HepG2 (cell line): ENCODE data around the gene PIK3R1. TPM values are rescaled to one million over a fixed set of nuclear protein-coding genes. Genes with fewer than 3 reads are reported as not detected.

Experiments
- BCL3 ChIP-seq: sonication (generic); formaldehyde crosslinking; IDR thresholded peaks from 2 replicates; pipeline ENCODE4 v1.5.1; 2020; ENCODE audit warnings: mild to moderate bottlenecking, missing genetic modification reagents, moderate library complexity
- CBX2 ChIP-seq, 2 experiments: fragments of 200-600 bp in 1 of 2; sonication (generic); formaldehyde crosslinking in 1 of 2; IDR thresholded peaks; 2 replicates each; pipeline versions ENCODE4 v1.7.0 to v1.8.1; 2018 to 2022; ENCODE audit warnings: low read depth in 2 of 2, low read length in 1 of 2, mild to moderate bottlenecking in 1 of 2, missing genetic modification reagents in 1 of 2
- REPIN1 ChIP-seq: sonication (generic); formaldehyde crosslinking; IDR thresholded peaks from 2 replicates; pipeline ENCODE4 v1.8.0; 2022; ENCODE audit warnings: missing genetic modification reagents, low read depth, mild to moderate bottlenecking, borderline replicate concordance
- SKIL ChIP-seq: sonication (generic); formaldehyde crosslinking; IDR thresholded peaks from 2 replicates; pipeline ENCODE4 v1.8.0; 2022; ENCODE audit warnings: missing genetic modification reagents, mild to moderate bottlenecking, moderate library complexity, borderline replicate concordance
- UBTF ChIP-seq: sonication (generic); formaldehyde crosslinking; IDR thresholded peaks from 2 replicates; pipeline ENCODE4 v1.4.0; 2020; ENCODE audit warnings: mild to moderate bottlenecking, missing genetic modification reagents
- YEATS2 ChIP-seq: sonication (generic); formaldehyde crosslinking; IDR thresholded peaks from 2 replicates; pipeline ENCODE4 v1.4.0; 2020; ENCODE audit warnings: missing genetic modification reagents, borderline replicate concordance
- ZBTB40 ChIP-seq, 2 experiments: fragments of 450-650 bp in 1 of 2; sonication (generic) in 1 of 2; formaldehyde crosslinking in 1 of 2; IDR thresholded peaks; 2 replicates each; pipeline versions ENCODE4 v1.6.1 to v1.8.0; 2016 to 2022; ENCODE audit warnings: antibody characterized with exemption in 1 of 2, mild to moderate bottlenecking in 1 of 2, missing genetic modification reagents in 1 of 2
- ZNF710 ChIP-seq: sonication (generic); formaldehyde crosslinking; IDR thresholded peaks from 2 replicates; pipeline ENCODE4 v1.5.0; 2020; ENCODE audit warnings: mild to moderate bottlenecking, missing genetic modification reagents, borderline replicate concordance
- polyA plus RNA-seq, 8 experiments: library from polyadenylated mRNA; depleted of rRNA in 3 of 8; stranded (reverse) in 7 of 8; unstranded in 1 of 8; fragments of >200 nt; fragmentation: Illumina TruSeq in 4 of 8; extraction: Trizol in 4 of 8; gene quantifications; 2 replicates each; pipeline versions ENCODE4 v1.2.1 to v1.2.3, GENCODE V29; 2011 to 2016; ENCODE audit warnings: low read depth in 4 of 8, missing spikeins in 1 of 8, mixed read lengths in 1 of 8; ENCODE audit not compliant: insufficient read depth in 1 of 8
- total RNA-seq, 5 experiments: library from RNA; depleted of rRNA; stranded (reverse); fragments of >200 nt; fragmentation: Illumina TruSeq; extraction: Trizol; gene quantifications; 2 replicates each; pipeline ENCODE4 v1.2.3, GENCODE V29; 2016; ENCODE audit warnings: low read depth in 1 of 5

Gene PIK3R1
- total and polyA plus RNA-seq, 2 of the 13 experiments (the other 11 are each of a cell fraction or from before 2014, with no cell fraction given): 8.4 to 21.3 TPM

- TF ChIP-seq CBX2 (IDR thresholded peaks at IDR 0.05; ENCODE audit: low read depth, low read length): no peak
- TF ChIP-seq CBX2 (CRISPR knock-in tag; IDR thresholded peaks at IDR 0.05; ENCODE audit: low read depth): no peak
- TF ChIP-seq ZBTB40 (IDR thresholded peaks at IDR 0.05): no peak
- 0 out of 2 replicates have a peak, but pooled peaks have one; percentile 32 for TF ChIP-seq ZBTB40 (CRISPR knock-in tag; IDR thresholded peaks at IDR 0.05)
- peak; percentile 67; the same call in 1 of the 2 replicates for TF ChIP-seq SKIL (CRISPR knock-in tag)
- TF ChIP-seq YEATS2: peak; percentile 44; the same call in 1 of the 2 replicates
- TF ChIP-seq UBTF: peak; percentile 38
- peak; percentile 61; the same call in 1 of the 2 replicates for TF ChIP-seq ZNF710 (CRISPR knock-in tag)
- TF ChIP-seq BCL3: no peak
- TF ChIP-seq REPIN1 (CRISPR knock-in tag): peak; percentile 89
These were observed 23.9 kb downstream of the PIK3R1 start (continued) for GRCh38 chr5:68239487-68239886.
